ENCODE measurements around the gene NAV1. TPM values are rescaled to one million over a fixed set of nuclear protein-coding genes. Genes with fewer than 3 reads are reported as not detected.

Gene NAV1
- total RNA-seq, 1 experiment from 2014 or later: 51.0 TPM

GRCh38 chr1:201506557-201507359, 32.2 kb upstream of the NAV1 start, which contains the start of gene CSRP1 (continued):
- TF ChIP-seq ZBTB43 (CRISPR knock-in tag; IDR thresholded peaks at IDR 0.05) (no peak; the same call in 1 of the 2 replicates), CREB1 (CRISPR knock-in tag; IDR thresholded peaks at IDR 0.05) (no peak), ESRRA (CRISPR knock-in tag; IDR thresholded peaks at IDR 0.05; ENCODE audit: borderline replicate concordance) (peak; percentile 87; the same call in 1 of the 2 replicates), NR1H2 (CRISPR knock-in tag; IDR thresholded peaks at IDR 0.05) (no peak), IRF1 (CRISPR knock-in tag; IDR thresholded peaks at IDR 0.05) (no peak), FOXJ3 (CRISPR knock-in tag; IDR thresholded peaks at IDR 0.05; ENCODE audit: borderline replicate concordance) (no peak), MAX (CRISPR knock-in tag; IDR thresholded peaks at IDR 0.05) (peak; percentile 85), PRDM15 (CRISPR knock-in tag; IDR thresholded peaks at IDR 0.05) (0 out of 2 replicates have a peak, but pooled peaks have one; percentile 20), AFF4 (CRISPR knock-in tag; IDR thresholded peaks at IDR 0.05; ENCODE audit: borderline replicate concordance) (no peak), CREM (CRISPR knock-in tag; IDR thresholded peaks at IDR 0.05) (no peak), PREB (CRISPR knock-in tag; IDR thresholded peaks at IDR 0.05; ENCODE audit: borderline replicate concordance) (no peak), FOXP1 (CRISPR knock-in tag; IDR thresholded peaks at IDR 0.05; ENCODE audit: borderline replicate concordance) (peak; percentile 85), GTF2I (CRISPR knock-in tag; conservative IDR thresholded peaks at IDR 0.05) (no peak), HMGXB4 (CRISPR knock-in tag; IDR thresholded peaks at IDR 0.05) (no peak; the same call in 1 of the 2 replicates), ZNF396 (CRISPR knock-in tag; IDR thresholded peaks at IDR 0.05; ENCODE audit: borderline replicate concordance) (no peak), ZNF512 (CRISPR knock-in tag; IDR thresholded peaks at IDR 0.05; ENCODE audit: borderline replicate concordance) (no peak), ZNF425 (CRISPR knock-in tag; conservative IDR thresholded peaks at IDR 0.05) (no peak)
